Endothelial cell of umbilical vein (primary cell): ENCODE results near the gene ANKRD23. TPM values are rescaled to one million over a fixed set of nuclear protein-coding genes. Genes with fewer than 3 reads are reported as not detected.

Source experiments
- BruUV-seq: library from RNA; stranded (reverse); fragments of 400-500 nt; replicated peaks from 2 replicates; lab custom pipeline; 2021; lab: Mats Ljungman, UMichigan
- CTCF ChIA-PET: fragments of 300-600, 350-600 bp; sonication (Branson Sonifier 250); formaldehyde crosslinking; loops from one replicate; lab custom pipeline; 2021; ENCODE audit warnings: antibody characterized with exemption, inconsistent platforms; lab: Charles Lee
- POLR2A ChIA-PET: fragments of 300-600, 350-600 bp; sonication (Branson Sonifier 250); formaldehyde crosslinking; loops from one replicate; lab custom pipeline; 2021; ENCODE audit warnings: antibody characterized with exemption, inconsistent platforms; lab: Charles Lee
- DNase-seq: peaks from one replicate; pipeline ENCODE4 v3.0.0-alpha.2; 2011; ENCODE audit warnings: low read depth, low spot score
- FAIRE-seq: peaks from 2 replicates; lab custom pipeline; 2011; peaks lifted over from hg19 to GRCh38; lab: Jason Lieb, UNC
- H2AFZ ChIP-seq: 2 replicates; pipeline ENCODE4 v1.6.0; 2012; ENCODE audit warnings: low read depth, low read length, control low read depth, inconsistent platforms
- H3K27ac ChIP-seq: 2 replicates; pipeline ENCODE4 v1.5.1; 2011; ENCODE audit warnings: low read depth, mild to moderate bottlenecking, control low read depth, low read length, moderate library complexity; ENCODE audit not compliant: insufficient read depth
- H3K27me3 ChIP-seq, 2 experiments: 2 replicates each; pipeline versions ENCODE4 v1.6.0 to v1.6.1; 2011; ENCODE audit warnings: low read length in 2 of 2, mixed read lengths in 1 of 2; ENCODE audit not compliant: control insufficient read depth in 2 of 2, insufficient read depth in 2 of 2
- H3K36me3 ChIP-seq, 2 experiments: 2 replicates in 1 of 2; 3 replicates in 1 of 2; pipeline ENCODE4 v1.5.1; 2011; ENCODE audit warnings: low read length in 2 of 2, mild to moderate bottlenecking in 1 of 2, moderate library complexity in 1 of 2; ENCODE audit not compliant: control insufficient read depth in 2 of 2, insufficient read depth in 2 of 2; ENCODE audit errors: extremely low read depth in 1 of 2
- H3K4me1 ChIP-seq: 3 replicates; pipeline ENCODE4 v1.5.1; 2011; ENCODE audit warnings: mild to moderate bottlenecking, low read length; ENCODE audit not compliant: control insufficient read depth, insufficient read depth; ENCODE audit errors: extremely low read depth
- H3K4me2 ChIP-seq: 2 replicates; pipeline ENCODE4 v1.6.1; 2011; ENCODE audit warnings: low read length, control low read depth, mixed read lengths; ENCODE audit not compliant: insufficient read depth
- H3K4me3 ChIP-seq, 3 experiments: fragments of 200-600 bp in 1 of 3; sonication (generic), shearing (Covaris generic) in 1 of 3; replicated peaks in 1 of 3; 2 replicates each; pipeline ENCODE4 v1.5.1; 2011 to 2016; ENCODE audit warnings: control low read depth in 3 of 3, low read length in 3 of 3, mild to moderate bottlenecking in 2 of 3, inconsistent platforms in 1 of 3, low read depth in 1 of 3, moderate library complexity in 1 of 3; ENCODE audit not compliant: insufficient read depth in 1 of 3
- H3K79me2 ChIP-seq: 2 replicates; pipeline ENCODE4 v1.6.0; 2012; ENCODE audit warnings: low read length, inconsistent platforms; ENCODE audit not compliant: control insufficient read depth, insufficient read depth
- H3K9ac ChIP-seq: replicated peaks from 2 replicates; pipeline ENCODE3; 2011; ENCODE audit warnings: low read length, control low read depth; ENCODE audit not compliant: insufficient read depth; ENCODE audit errors: extremely low read depth
- H3K9me1 ChIP-seq: replicated peaks from 3 replicates; pipeline ENCODE4 v1.6.0; 2011; ENCODE audit warnings: mild to moderate bottlenecking, low read length; ENCODE audit not compliant: control insufficient read depth, insufficient read depth; ENCODE audit errors: extremely low read depth
- H3K9me3 ChIP-seq: replicated peaks from 2 replicates; pipeline ENCODE4 v1.5.1; 2012; ENCODE audit warnings: low read length, inconsistent platforms; ENCODE audit not compliant: control insufficient read depth, insufficient read depth
- H4K20me1 ChIP-seq: replicated peaks from 2 replicates; pipeline ENCODE3; 2011; ENCODE audit warnings: mild to moderate bottlenecking, low read length; ENCODE audit not compliant: control insufficient read depth, insufficient read depth; ENCODE audit errors: extremely low read depth
- CTCF ChIP-seq, 2 donors: IDR thresholded peaks; 1 replicate in 1 of 2; 2 replicates in 1 of 2; pipeline ENCODE4 v1.5.1; 2011; ENCODE audit warnings: low read length in 2 of 2, mild to moderate bottlenecking in 2 of 2, moderate library complexity in 2 of 2, control low read depth in 1 of 2, inconsistent platforms in 1 of 2, low read depth in 1 of 2; ENCODE audit not compliant: insufficient read depth in 1 of 2; ENCODE audit errors: extremely low read depth in 1 of 2
- EZH2 ChIP-seq: IDR thresholded peaks from 2 replicates; pipeline ENCODE4 v1.6.1; 2012; ENCODE audit warnings: borderline replicate concordance, low read depth, mild to moderate bottlenecking, moderate library complexity, low read length, inconsistent platforms; ENCODE audit not compliant: severe bottlenecking
- FOS ChIP-seq: IDR thresholded peaks from 2 replicates; pipeline ENCODE4 v1.6.1; 2011; ENCODE audit warnings: mild to moderate bottlenecking, low read length, moderate library complexity, borderline replicate concordance; ENCODE audit not compliant: insufficient read depth
- GATA2 ChIP-seq: IDR thresholded peaks from 2 replicates; pipeline ENCODE4 v1.7.0; 2011; ENCODE audit warnings: low read depth, mild to moderate bottlenecking, moderate library complexity, mixed read lengths, low read length; ENCODE audit not compliant: insufficient read length, insufficient read depth
- JUN ChIP-seq: IDR thresholded peaks from 2 replicates; pipeline ENCODE4 v1.6.1; 2011; ENCODE audit warnings: borderline replicate concordance, low read depth; ENCODE audit not compliant: insufficient read length, insufficient read depth
- MYC ChIP-seq: IDR thresholded peaks from one replicate; pipeline ENCODE4 v1.6.1; 2011; ENCODE audit warnings: mild to moderate bottlenecking, low read depth, low read length
- POLR2A ChIP-seq: IDR thresholded peaks from 2 replicates; pipeline ENCODE4 v1.6.1; 2012; ENCODE audit warnings: low read depth, mild to moderate bottlenecking, control low read depth, low read length
- POLR2AphosphoS5 ChIP-seq: IDR thresholded peaks from 2 replicates; pipeline ENCODE4 v1.6.1; 2012; ENCODE audit warnings: low read depth, mild to moderate bottlenecking, control low read depth, low read length, moderate library complexity; ENCODE audit not compliant: insufficient read depth
- dilution Hi-C: fragments of 300-500 bp; cut with MboI; formaldehyde crosslinking; loops from one replicate; pipeline ENCODE4 v1.15.0; 2019; ENCODE audit warnings: low sequenced_read_pairs; ENCODE audit not compliant: extremely low pct_ligation_motif_present
- intact Hi-C: fragments of 100-400 bp; cut with micrococcal nuclease; formaldehyde crosslinking; loops from one replicate; pipeline ENCODE4 v1.10.0; 2022
- polyA plus RNA-seq, 4 experiments: library from polyadenylated mRNA; depleted of rRNA in 3 of 4; stranded (reverse) in 3 of 4; unstranded in 1 of 4; fragments of >200 nt; gene quantifications; 2 replicates each; pipeline versions ENCODE4 v1.2.1 to v1.2.3, GENCODE V29; 2011 to 2012; ENCODE audit warnings: missing spikeins in 1 of 4
- total RNA-seq: library from RNA; stranded (reverse); gene quantifications from 2 replicates; pipeline ENCODE4 v1.2.3, GENCODE V29; 2021
- TF ChIP-seq, protein P1 (sequence below): IDR thresholded peaks from 2 replicates; pipeline ENCODE4 v1.6.1; 2011; ENCODE audit not compliant: insufficient read depth, insufficient read length

The ANKRD23 gene
- total and polyA plus RNA-seq, 2 donors (not counting 3 experiments of a cell fraction or from before 2014, with no cell fraction given), result 1.7 to 3.6 TPM

GRCh38 chr2:96846825-96847224 is 3.0 kb upstream of the ANKRD23 start:
- no peak for FAIRE-seq
- no peaks in the 10 kb centered on the region for H3K4me1 ChIP-seq
- CTCF ChIA-PET, result interaction anchor here (0.6 to 1.6 kb wide), 2 partner anchors 11 to 20 kb away, joined by 3 to 6 read pairs; partner anchors contain the start of gene ANKRD39
- H3K9ac ChIP-seq, result no peak overlapping the region
- H3K27ac ChIP-seq, result no peak overlapping the region
- no peaks in the 10 kb centered on the region for H3K27me3 ChIP-seq
- H3K9me1 ChIP-seq, result no peaks in the 10 kb centered on the region
- no TSS peak for BruUV-seq
- no peak overlapping the region for H2AFZ ChIP-seq
- POLR2A ChIA-PET, result no interaction called here
- intact Hi-C loops, result no loop called here
- H3K9me3 ChIP-seq, result no peaks in the 10 kb centered on the region
- H4K20me1 ChIP-seq, result no peaks in the 10 kb centered on the region
- DNase-seq, result no peak
- TF ChIP-seq CTCF (IDR thresholded peaks at IDR 0.05; ENCODE audit: extremely low read depth in 1 of 2, insufficient read depth in 1 of 2, low read depth in 1 of 2, low read length in 2 of 2) (no peak), POLR2A (no peak), POLR2AphosphoS5 (no peak), EZH2 (no peak), FOS (no peak), JUN (no peak), MYC (no peak), GATA2 (no peak)
- TF ChIP-seq, protein P1, sequence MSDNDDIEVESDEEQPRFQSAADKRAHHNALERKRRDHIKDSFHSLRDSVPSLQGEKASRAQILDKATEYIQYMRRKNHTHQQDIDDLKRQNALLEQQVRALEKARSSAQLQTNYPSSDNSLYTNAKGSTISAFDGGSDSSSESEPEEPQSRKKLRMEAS, result no peak
- H3K79me2 ChIP-seq, result no peaks in the 10 kb centered on the region
- H3K4me3 ChIP-seq, result no peak overlapping the region
- H3K4me2 ChIP-seq, result no peak overlapping the region
- H3K36me3 ChIP-seq, result peaks cover 0 to 9% of the 10 kb centered on the region in 2 experiments
- dilution Hi-C loops, result no loop called here
